GM12874 (cell line): Measurements from ENCODE around the gene UTF1.

Source experiments
- TF ChIP-seq, protein P1 (sequence below): IDR thresholded peaks from 2 replicates; pipeline ENCODE4 v1.5.1; 2011; ENCODE audit warnings: low read depth, mild to moderate bottlenecking, control low read depth, low read length, moderate library complexity; ENCODE audit not compliant: insufficient read depth

Gene UTF1, protein sequence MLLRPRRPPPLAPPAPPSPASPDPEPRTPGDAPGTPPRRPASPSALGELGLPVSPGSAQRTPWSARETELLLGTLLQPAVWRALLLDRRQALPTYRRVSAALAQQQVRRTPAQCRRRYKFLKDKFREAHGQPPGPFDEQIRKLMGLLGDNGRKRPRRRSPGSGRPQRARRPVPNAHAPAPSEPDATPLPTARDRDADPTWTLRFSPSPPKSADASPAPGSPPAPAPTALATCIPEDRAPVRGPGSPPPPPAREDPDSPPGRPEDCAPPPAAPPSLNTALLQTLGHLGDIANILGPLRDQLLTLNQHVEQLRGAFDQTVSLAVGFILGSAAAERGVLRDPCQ

DNA sequence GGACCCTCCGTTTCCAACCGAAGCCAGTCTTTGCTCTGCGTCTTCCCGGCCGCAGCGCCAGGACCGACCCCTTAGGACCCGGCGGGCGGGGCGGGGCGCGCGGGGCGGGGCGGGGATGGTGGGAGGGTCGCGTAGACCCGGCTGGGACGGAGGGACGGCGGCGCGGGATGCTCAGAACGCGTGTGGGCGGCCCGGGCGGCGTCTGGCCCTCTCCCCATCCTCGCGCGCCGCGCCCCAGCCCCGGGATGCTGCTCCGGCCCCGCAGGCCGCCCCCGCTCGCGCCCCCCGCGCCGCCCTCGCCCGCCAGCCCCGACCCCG lies at the start of gene UTF1:
TSS of gene UTF1 (plus strand) at position 174 of the 318 bp plus-strand sequence. CDS start at position 246, 72 bp downstream.
- TF ChIP-seq, protein P1, sequence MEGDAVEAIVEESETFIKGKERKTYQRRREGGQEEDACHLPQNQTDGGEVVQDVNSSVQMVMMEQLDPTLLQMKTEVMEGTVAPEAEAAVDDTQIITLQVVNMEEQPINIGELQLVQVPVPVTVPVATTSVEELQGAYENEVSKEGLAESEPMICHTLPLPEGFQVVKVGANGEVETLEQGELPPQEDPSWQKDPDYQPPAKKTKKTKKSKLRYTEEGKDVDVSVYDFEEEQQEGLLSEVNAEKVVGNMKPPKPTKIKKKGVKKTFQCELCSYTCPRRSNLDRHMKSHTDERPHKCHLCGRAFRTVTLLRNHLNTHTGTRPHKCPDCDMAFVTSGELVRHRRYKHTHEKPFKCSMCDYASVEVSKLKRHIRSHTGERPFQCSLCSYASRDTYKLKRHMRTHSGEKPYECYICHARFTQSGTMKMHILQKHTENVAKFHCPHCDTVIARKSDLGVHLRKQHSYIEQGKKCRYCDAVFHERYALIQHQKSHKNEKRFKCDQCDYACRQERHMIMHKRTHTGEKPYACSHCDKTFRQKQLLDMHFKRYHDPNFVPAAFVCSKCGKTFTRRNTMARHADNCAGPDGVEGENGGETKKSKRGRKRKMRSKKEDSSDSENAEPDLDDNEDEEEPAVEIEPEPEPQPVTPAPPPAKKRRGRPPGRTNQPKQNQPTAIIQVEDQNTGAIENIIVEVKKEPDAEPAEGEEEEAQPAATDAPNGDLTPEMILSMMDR, result no peak

DNA sequence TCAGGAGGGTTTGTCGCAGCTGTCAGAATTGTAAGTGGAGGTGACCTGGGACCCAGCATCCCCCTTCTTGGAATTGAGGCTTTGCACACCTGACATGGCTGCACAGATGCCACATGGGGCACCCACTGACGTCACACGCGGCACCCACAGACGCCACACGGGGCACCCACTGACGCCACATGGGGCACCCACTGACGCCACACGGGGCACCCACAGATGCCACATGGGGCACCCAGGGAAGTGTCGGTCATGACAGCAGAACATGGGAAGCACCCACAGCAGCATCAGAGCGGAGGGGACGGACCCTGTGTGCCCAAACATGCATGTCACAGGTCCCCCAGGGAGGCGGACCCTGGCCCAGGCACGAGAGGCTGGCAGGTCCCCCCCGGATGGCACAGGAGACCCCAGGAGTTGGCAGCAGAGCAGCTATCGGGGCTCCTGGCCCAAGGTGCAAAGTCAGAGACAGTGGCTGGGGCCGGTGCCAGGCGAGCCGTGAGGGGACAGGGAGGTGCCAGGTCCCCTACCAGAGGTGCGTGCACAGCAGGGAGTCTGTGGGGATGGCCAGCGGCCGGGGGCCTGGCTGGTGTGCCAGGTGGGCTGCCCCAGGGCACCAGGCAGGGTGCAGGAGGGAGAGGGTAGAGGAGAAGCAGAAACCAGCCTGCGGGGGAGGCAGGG lies 48.9 kb upstream of the UTF1 start:
- TF ChIP-seq, protein P1, result no peak

DNA sequence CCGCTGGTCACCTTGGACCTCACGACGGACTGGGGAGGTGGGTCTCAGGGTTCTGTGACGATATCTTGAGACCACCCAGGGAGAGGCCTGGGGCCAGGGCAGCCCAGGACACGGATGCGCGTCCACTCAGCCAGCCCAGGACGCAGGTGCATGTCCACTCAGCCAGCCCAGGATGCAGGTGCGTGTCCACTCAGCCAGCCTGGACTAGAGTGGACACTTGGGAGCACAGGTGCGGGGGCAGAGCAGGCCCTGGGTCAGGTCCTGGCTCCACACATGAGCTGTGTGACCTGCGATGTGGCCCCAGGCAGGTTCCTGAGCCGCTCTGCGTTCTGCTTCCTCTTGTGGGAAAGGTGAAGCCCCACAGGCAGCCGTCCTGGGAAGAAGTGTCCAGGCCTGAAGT lies 47.8 kb upstream of the UTF1 start:
- TF ChIP-seq, protein P1, result no peak

DNA sequence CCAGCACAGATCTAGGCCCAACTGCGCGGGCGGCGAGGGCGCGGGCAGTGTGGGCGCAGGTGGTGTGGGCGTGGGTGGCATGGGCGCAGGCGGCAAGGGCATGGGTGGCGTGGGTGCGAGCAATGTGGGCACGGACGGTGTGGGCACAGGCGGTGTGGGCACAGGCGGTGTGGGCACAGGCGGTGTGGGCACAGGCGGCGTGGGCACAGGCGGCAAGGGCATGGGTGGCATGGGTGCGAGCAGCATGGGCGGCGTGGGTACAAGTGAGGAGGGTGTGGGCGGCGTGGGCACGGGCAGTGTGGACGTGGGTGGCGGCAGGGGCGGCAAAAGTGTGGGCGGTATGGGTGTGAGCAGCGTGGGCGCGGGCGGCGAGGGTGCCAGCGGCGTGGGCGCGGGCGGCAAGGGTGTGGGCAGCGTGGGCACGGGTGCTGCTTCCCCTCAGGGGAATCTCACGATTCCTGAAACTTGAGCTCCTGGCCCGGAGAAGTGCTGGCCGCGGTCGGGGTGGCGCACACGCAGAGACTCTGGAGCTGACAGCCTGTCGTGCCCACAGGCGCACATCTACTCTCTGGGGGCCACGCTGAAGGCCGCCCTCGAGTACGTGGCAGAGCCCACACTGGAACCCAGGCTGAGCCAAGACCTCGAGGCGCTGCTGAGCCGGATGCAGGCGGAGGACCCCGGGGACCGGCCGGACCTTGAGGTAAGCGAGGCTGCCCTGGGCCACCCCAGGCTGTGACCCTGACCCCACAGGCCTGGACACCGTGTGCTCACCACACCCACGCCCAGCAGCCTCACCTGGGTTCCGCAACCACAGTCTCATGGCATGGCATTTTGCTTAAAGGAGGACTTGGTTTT lies 47.0 kb upstream of the UTF1 start:
- TF ChIP-seq, protein P1, result no peak

DNA sequence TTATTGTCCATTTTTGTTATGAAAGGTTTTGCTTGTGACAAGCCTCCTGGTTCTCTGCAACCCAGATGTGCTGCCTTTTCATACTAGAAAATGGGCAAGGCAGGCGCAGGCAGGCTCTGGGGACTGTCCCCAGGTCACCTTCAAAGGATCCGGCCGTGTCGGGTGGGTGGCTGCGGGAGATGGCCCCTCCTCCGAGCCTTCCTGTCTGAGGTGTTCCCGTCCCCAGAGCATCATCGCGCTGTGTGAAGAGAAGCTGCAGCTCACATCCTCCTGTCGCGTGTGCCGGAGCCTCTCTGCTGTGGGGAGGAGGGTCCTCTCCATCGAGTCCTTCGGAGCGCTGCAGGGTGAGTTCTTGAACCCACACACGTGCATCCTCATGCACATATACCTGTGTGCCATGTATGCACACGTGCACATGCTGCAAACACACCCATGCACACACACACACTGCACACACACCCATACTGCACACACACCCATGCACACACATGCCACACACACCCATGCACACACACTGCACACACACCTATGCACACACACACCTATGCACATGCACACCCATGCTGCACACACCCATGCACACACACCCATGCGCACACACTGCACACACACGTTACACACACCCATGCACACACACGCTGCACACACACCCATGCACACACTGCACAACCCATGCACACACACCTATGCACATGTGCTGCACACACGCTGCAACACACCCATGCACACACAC lies 46.2 kb upstream of the UTF1 start:
- TF ChIP-seq, protein P1, result no peak

DNA sequence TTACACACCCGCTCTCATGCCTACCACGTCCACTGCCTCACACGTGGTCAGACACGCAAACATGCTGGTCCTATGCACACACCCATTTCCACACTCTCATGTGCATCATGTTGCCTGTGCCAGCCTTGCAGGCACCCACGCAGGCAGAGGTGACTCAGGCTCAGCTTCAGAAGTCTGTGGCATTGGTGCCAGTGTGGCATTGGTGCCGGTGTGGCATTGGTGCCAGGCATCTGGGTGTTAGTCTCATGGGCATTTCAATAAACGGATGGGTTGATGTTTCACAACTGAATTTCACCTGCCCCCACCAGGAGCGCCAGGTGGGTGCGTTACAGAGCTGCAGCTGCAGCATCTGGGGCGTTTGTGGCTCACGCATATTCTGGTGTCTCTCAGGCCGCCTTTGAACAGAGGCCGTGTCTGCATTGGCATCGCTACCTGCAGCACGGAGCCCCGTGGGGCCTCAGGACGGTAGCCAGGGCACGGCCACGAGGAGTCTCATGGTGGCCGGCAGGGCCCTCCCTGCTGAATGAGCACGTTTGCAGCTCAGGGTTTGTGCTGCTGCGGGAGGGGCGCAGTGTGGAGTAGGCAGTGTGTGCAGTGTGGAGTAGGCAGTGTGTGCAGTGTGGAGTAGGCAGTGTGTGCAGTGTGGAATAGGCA lies 45.3 kb upstream of the UTF1 start:
- TF ChIP-seq, protein P1, result no peak
